Astrocyte (in vitro differentiated cells and primary cell): ENCODE results near the gene ZNF487. TPM values are rescaled to one million over a fixed set of nuclear protein-coding genes. Genes with fewer than 3 reads are reported as not detected.
"Not testable (repeated sequence)": the region's sequence is repeated elsewhere in the genome, so short reads cannot be mapped to it uniquely, and the experiment has no call there.

Experiments
- DNase-seq: peaks from one replicate; pipeline ENCODE4 v3.0.0-alpha.2; 2010; ENCODE audit warnings: low read depth
- FAIRE-seq: peaks from 2 replicates; lab custom pipeline; 2011; peaks lifted over from hg19 to GRCh38; lab: Jason Lieb, UNC
- H2AFZ ChIP-seq: 2 replicates; pipeline ENCODE4 v1.6.0; 2012; ENCODE audit warnings: low read depth, low read length, inconsistent platforms
- H3K27ac ChIP-seq: 2 replicates; pipeline ENCODE4 v1.5.1; 2011; ENCODE audit warnings: low read depth, low read length, inconsistent platforms
- H3K27me3 ChIP-seq: 2 replicates; pipeline ENCODE4 v1.6.0; 2011; ENCODE audit warnings: low read length, inconsistent platforms; ENCODE audit not compliant: insufficient read depth
- H3K36me3 ChIP-seq: 2 replicates; pipeline ENCODE4 v1.5.1; 2011; ENCODE audit warnings: low read length, inconsistent platforms; ENCODE audit not compliant: insufficient read depth
- H3K4me1 ChIP-seq: 2 replicates; pipeline ENCODE4 v1.5.1; 2011; ENCODE audit warnings: low read length, inconsistent platforms; ENCODE audit not compliant: insufficient read depth
- H3K4me2 ChIP-seq: 2 replicates; pipeline ENCODE4 v1.6.0; 2012; ENCODE audit warnings: low read length, inconsistent platforms
- H3K4me3 ChIP-seq: 2 replicates; pipeline ENCODE4 v1.5.1; 2011; ENCODE audit warnings: low read depth, mild to moderate bottlenecking, low read length, inconsistent platforms; ENCODE audit not compliant: insufficient read depth
- H3K79me2 ChIP-seq: 2 replicates; pipeline ENCODE4 v1.6.0; 2012; ENCODE audit warnings: mild to moderate bottlenecking, low read length, inconsistent platforms; ENCODE audit not compliant: insufficient read depth
- H3K9ac ChIP-seq: 2 replicates; pipeline ENCODE4 v1.6.0; 2012; ENCODE audit warnings: mild to moderate bottlenecking, low read length, inconsistent platforms
- H3K9me3 ChIP-seq: 2 replicates; pipeline ENCODE4 v1.5.1; 2012; ENCODE audit warnings: low read depth, mild to moderate bottlenecking, low read length, inconsistent platforms; ENCODE audit not compliant: insufficient read depth
- H4K20me1 ChIP-seq: 2 replicates; pipeline ENCODE4 v1.6.0; 2012; ENCODE audit warnings: low read length, inconsistent platforms; ENCODE audit not compliant: insufficient read depth
- H3K27ac Mint-ChIP-seq: one replicate; pipeline ENCODE4 v1.8.0; 2021; ENCODE audit warnings: mild to moderate bottlenecking, mixed read lengths; ENCODE audit not compliant: unreplicated experiment
- H3K27me3 Mint-ChIP-seq: one replicate; pipeline ENCODE4 v1.8.0; 2021; ENCODE audit warnings: low read depth, mixed read lengths; ENCODE audit not compliant: unreplicated experiment
- H3K36me3 Mint-ChIP-seq: one replicate; pipeline ENCODE4 v1.8.0; 2021; ENCODE audit warnings: low read depth, mixed read lengths; ENCODE audit not compliant: unreplicated experiment
- H3K4me1 Mint-ChIP-seq: one replicate; pipeline ENCODE4 v1.8.0; 2021; ENCODE audit warnings: low read depth, mixed read lengths; ENCODE audit not compliant: unreplicated experiment
- H3K4me3 Mint-ChIP-seq: one replicate; pipeline ENCODE4 v1.8.0; 2021; ENCODE audit warnings: mild to moderate bottlenecking, moderate library complexity, mixed read lengths; ENCODE audit not compliant: unreplicated experiment
- H3K9me3 Mint-ChIP-seq: one replicate; pipeline ENCODE4 v1.8.0; 2021; ENCODE audit warnings: mild to moderate bottlenecking, mixed read lengths; ENCODE audit not compliant: unreplicated experiment
- EZH2 ChIP-seq: IDR thresholded peaks from 2 replicates; pipeline ENCODE4 v1.6.1; 2012; ENCODE audit warnings: mild to moderate bottlenecking, low read length, inconsistent platforms; ENCODE audit not compliant: insufficient read depth
- total RNA-seq: library from RNA; stranded (reverse); gene quantifications from 2 replicates; pipeline ENCODE4 v1.2.1, GENCODE V29; 2021
- TF ChIP-seq, protein P1 (sequence below): IDR thresholded peaks from 2 replicates; pipeline ENCODE4 v1.5.1; 2011; ENCODE audit warnings: low read depth, mild to moderate bottlenecking, inconsistent platforms, low read length, moderate library complexity; ENCODE audit not compliant: insufficient read depth

ZNF487 gene
- total RNA-seq, 1 donor from 2014 or later: 2.8 TPM

DNA sequence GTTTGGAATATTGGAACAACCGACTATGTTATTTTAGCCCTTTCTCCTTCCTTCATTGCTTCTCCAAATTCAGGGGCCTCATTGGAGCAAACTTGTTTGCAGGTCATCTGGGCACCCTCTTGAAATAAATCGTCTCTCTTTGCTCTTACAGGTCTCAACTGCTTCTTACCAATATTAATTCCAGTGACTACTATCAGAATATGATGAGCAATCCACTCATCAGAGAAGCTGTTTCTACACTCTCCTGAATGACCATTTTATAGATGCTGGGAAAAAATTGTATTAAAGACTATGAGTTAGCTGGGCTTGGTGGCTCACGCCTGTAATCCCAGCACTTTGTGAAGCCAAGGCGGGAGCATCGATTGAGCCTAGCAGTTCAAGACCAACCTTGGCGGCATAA, 15.4 kb upstream of the ZNF487 start:
- Histone ChIP-seq H3K27me3 (no peaks in the 10 kb centered on the region), H3K9ac (no peak overlapping the region), H3K4me2 (peak overlapping the region; percentile 92), H3K4me3 (no peak overlapping the region), H3K79me2 (no peaks in the 10 kb centered on the region), H3K36me3 (no peaks in the 10 kb centered on the region), H2AFZ (no peak overlapping the region), H4K20me1 (no peaks in the 10 kb centered on the region), H3K9me3 (no peaks in the 10 kb centered on the region), H3K4me1 (peaks cover 5% of the 10 kb centered on the region), H3K27ac (no peak overlapping the region)
- no peaks in the 10 kb centered on the region for H3K9me3 Mint-ChIP-seq
- no peak overlapping the region for H3K27ac Mint-ChIP-seq
- no peaks in the 10 kb centered on the region for H3K36me3 Mint-ChIP-seq
- H3K4me3 Mint-ChIP-seq: no peak overlapping the region
- FAIRE-seq (no peak), DNase-seq (no peak)
- TF ChIP-seq EZH2: no peak
- TF ChIP-seq, protein P1, sequence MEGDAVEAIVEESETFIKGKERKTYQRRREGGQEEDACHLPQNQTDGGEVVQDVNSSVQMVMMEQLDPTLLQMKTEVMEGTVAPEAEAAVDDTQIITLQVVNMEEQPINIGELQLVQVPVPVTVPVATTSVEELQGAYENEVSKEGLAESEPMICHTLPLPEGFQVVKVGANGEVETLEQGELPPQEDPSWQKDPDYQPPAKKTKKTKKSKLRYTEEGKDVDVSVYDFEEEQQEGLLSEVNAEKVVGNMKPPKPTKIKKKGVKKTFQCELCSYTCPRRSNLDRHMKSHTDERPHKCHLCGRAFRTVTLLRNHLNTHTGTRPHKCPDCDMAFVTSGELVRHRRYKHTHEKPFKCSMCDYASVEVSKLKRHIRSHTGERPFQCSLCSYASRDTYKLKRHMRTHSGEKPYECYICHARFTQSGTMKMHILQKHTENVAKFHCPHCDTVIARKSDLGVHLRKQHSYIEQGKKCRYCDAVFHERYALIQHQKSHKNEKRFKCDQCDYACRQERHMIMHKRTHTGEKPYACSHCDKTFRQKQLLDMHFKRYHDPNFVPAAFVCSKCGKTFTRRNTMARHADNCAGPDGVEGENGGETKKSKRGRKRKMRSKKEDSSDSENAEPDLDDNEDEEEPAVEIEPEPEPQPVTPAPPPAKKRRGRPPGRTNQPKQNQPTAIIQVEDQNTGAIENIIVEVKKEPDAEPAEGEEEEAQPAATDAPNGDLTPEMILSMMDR: no peak
- H3K27me3 Mint-ChIP-seq: no peaks in the 10 kb centered on the region
- no peaks in the 10 kb centered on the region for H3K4me1 Mint-ChIP-seq

DNA sequence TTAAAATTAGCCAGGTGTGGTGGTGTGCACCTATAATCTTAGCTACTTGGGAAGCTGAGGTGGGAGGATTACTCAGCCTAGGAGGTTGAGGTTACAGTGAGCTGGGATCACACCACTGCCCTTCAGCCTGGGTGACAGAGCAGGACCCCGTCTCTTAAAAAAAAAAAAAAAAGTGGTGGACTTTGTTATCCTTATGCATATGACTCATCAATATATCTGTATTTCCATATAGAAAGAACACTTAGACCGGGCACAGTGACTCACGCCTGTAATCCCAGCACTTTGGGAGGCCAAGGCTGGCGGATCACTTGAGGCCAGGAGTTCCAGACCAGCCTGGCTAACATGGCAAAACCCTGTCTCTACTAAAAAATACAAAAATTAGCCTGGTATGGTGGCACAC, 15.0 kb upstream of the ZNF487 start:
- not testable (repeated sequence) for FAIRE-seq, H2AFZ ChIP-seq, H3K4me2 ChIP-seq, H3K27me3 ChIP-seq, H3K27me3 Mint-ChIP-seq, H3K4me1 ChIP-seq, H3K4me1 Mint-ChIP-seq, H4K20me1 ChIP-seq, H3K9me3 Mint-ChIP-seq, H3K4me3 ChIP-seq, H3K79me2 ChIP-seq, H3K36me3 Mint-ChIP-seq, H3K36me3 ChIP-seq, H3K27ac ChIP-seq, DNase-seq, H3K9me3 ChIP-seq, H3K4me3 Mint-ChIP-seq, H3K9ac ChIP-seq, H3K27ac Mint-ChIP-seq

DNA sequence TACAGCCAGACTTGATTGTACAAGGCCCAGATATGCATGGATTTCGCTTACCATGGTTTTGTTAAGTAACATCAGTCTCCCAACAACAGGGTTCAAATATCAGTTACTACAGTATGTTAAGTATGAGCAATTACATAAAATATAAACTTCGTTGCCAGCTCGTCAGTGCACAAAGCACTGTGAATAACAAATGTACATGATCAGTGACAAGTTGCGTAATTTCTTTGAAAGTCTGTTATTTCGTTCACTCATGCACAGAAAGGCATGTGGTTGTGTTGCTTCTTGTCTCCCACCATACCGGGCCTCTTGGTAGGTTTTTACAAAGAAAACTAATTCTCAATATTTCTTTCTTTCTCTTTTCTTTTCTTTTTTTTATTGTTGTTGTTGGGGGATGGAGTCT, 12.5 kb upstream of the ZNF487 start:
- no peaks in the 10 kb centered on the region for H3K36me3 Mint-ChIP-seq
- peaks cover 5% of the 10 kb centered on the region for H3K4me1 ChIP-seq
- no peaks in the 10 kb centered on the region for H3K27me3 Mint-ChIP-seq

DNA sequence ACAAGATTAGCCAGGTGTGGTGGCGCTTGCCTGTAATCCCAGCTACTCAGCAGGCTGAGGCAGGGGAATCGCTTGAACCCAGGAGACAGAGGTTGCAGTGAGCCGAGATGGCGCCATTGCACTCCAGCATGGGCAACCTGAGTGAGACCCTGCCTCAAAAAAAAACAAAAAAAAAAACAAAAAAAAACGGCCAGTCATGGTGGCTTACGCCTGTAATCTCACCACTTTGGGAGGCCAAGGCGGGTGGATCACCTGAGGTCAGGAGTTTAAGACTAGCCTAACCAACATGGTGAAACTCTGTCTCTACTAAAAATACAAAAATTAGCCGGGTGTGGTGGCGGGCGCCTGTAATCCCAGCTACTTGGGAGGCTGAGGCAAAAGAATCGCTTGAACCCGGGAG, 10.4 kb upstream of the ZNF487 start:
- H3K27ac Mint-ChIP-seq, H2AFZ ChIP-seq, H4K20me1 ChIP-seq, H3K4me3 Mint-ChIP-seq, H3K79me2 ChIP-seq, H3K4me1 Mint-ChIP-seq, H3K4me3 ChIP-seq, DNase-seq, H3K27me3 ChIP-seq, H3K27me3 Mint-ChIP-seq, FAIRE-seq, H3K27ac ChIP-seq, H3K4me1 ChIP-seq, H3K36me3 ChIP-seq, H3K9me3 ChIP-seq, H3K9me3 Mint-ChIP-seq, H3K9ac ChIP-seq, H3K4me2 ChIP-seq, H3K36me3 Mint-ChIP-seq: not testable (repeated sequence)

More for the DNA sequence above, 12.5 kb upstream of the ZNF487 start:
- Histone ChIP-seq H3K27ac (no peak overlapping the region), H3K9ac (no peak overlapping the region), H3K27me3 (no peaks in the 10 kb centered on the region), H2AFZ (no peak overlapping the region), H3K4me2 (no peak overlapping the region), H3K4me3 (no peak overlapping the region), H3K36me3 (no peaks in the 10 kb centered on the region), H3K79me2 (no peaks in the 10 kb centered on the region), H3K9me3 (no peaks in the 10 kb centered on the region), H4K20me1 (no peaks in the 10 kb centered on the region)
- Mint-ChIP-seq H3K27ac (no peak overlapping the region), H3K9me3 (no peaks in the 10 kb centered on the region), H3K4me3 (no peak overlapping the region), H3K4me1 (no peaks in the 10 kb centered on the region)
- no peak for TF ChIP-seq EZH2
- TF ChIP-seq, protein P1: no peak
- no peak for DNase-seq
- FAIRE-seq: no peak
